Activated CD8-positive, alpha-beta memory T cell treated with anti-CD3 and anti-CD28 coated beads, Interleukin-2, amount 50 U/mL, for 1 hour (primary cell): ENCODE results near the gene FOXJ3.

Experiments used
- DNase-seq: peaks from one replicate; pipeline ENCODE4 v3.0.0-alpha.2; 2020; ENCODE audit errors: extremely low read depth

The FOXJ3 gene

DNA sequence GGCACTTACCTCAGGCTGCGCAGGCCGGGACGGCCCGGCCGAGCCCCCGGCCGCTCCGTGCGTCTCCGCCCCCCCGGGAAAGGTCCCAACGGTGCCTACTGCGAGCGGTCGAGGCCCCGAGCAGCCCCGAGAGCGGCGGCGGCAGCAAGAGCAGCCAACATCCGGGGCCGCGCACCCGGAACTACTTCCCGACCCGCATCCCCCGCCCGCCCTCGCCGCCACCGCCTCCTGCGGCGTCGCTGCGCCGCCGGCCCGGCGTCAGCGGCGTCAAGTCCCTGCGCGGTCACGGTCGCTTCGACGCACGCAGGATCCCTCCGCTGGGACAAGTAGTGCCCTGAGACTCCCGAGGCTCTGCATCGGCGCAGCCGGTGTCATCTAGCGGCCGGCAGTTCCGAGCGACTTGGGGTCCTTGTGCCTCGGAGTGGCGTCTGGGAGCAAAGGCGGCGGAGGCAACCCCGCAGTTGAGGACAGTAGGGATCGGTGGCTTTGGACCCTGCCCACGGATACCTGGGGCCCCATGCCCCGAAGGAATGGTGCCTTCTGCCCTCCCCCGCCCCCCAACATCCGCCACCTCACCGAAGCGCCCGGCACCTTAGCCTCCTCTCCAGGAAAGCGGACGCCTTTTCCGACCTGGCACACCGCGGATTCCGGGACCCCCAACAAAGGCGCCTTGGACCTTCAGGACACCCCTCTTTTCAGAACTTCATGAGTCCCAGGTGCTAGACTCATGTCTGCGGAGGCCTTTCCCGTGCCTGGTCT lies at the start of gene FOXJ3:
Gene FOXJ3 (minus strand): TSS at position 186 of the 759 bp plus-strand sequence. CDS start 24,142 bp downstream, outside the sequence.
- DNase-seq: peak; percentile 74

DNA sequence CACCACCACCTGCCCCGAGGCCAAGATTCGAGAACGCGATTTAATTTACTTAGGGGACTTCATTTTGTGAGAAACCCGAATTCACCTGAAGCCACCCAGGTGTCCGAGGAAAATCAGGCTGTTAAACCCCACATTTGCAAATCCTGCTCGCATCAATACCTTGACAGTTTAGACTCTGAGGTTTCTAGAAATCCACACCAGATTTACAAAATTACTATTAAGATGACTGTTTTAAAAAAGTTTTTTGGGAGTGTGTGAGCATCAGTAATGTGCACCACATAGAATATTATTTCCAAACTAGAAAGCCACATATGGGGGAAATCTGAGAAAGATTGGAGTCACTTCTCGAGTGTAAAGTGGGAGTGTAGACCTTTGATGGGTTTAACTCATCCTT lies 46.2 kb upstream of the FOXJ3 start:
- no peak for DNase-seq

DNA sequence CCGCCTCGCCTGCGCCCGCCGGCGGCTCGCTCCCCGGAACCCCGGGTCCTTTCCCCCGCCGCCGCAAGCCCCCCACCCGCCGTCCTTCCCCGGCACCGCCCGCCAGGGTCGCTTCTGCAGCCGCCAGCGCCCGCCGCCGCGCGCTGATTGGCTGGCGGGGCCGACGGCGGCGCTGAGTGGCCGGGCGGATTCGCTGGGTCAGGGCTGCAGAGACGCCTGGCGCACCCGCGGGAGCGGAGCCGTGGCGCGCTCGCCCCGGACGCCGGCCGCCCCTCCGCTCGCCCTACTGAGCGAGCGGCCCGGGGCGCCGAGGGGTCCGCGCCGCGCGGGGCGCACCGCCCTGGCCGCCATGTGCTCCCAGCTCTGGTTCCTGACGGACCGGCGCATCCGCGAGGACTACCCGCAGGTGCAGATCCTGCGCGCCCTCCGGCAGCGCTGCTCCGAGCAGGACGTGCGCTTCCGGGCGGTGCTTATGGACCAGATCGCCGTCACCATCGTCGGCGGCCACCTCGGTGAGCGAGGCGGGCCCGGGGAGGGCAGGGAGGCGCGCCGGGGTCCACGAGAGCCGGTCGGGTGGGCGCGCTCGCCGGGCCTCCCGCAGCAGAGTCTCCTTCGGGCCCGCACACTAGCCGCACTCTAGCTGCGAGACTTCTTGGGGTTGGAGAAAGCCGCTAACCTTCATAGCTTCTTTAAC lies 45.7 kb upstream of the FOXJ3 start, which contains the start of gene RIMKLA:
Gene RIMKLA (plus strand): TSS at position 207 of the 694 bp plus-strand sequence. CDS start 143 bp downstream, at position 350.
- DNase-seq: no peak

DNA sequence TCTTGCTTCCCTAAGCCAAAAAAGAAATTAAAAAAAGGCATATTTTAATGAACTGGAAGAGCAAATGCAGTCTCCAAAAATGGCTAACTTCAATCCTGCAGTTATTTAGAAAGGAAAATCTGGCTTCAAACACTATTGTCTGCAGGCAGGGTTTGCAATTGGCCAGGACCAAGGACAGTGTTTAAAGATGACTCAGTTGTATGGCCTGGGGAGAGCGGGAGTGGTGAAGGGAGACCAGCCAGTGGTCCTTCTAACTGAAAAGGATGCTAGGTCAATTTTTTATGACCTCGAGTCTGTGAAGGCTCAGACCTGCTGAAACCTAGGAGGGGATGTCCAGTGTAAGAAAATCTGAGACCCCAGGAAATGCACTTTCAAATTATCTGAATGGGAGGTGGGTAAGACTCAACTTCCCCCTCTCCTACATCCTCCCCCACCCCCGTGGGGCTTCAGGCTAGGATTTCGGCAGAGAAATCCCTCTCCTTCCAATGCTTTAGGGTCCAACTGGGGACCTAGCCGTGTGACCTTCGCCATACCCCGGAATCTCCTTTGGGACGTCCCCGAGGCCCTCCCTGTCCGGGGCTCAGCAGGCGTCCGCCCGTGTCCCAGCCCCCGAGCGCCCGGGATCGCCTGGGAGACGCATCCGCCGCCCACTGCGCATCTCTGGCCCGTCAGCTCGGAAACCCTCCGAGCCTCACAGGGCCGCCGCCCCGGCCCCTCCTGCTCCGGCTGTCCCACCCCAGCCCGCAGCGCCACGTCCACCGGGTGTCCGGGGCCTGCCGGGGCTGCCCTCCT lies 45.0 kb upstream of the FOXJ3 start:
- DNase-seq: no peak

DNA sequence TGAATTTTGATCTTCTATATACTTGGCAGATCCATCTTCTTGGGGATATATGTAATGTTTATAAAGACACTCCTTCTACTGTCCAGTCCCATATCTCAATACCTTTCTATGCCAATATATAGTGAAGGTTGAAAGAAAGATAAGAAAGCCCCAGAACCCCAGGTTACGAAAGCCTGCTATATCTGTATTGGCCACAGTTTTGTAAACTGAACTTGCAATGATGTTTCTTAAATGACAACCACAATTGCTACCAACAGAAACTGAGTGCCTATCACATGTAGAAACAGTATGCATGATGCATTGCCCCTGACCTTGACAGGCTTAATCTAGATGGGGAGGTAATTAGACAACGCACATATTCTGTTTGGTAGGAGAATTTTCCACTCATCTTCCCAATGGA lies 37.8 kb upstream of the FOXJ3 start:
- DNase-seq: no peak

DNA sequence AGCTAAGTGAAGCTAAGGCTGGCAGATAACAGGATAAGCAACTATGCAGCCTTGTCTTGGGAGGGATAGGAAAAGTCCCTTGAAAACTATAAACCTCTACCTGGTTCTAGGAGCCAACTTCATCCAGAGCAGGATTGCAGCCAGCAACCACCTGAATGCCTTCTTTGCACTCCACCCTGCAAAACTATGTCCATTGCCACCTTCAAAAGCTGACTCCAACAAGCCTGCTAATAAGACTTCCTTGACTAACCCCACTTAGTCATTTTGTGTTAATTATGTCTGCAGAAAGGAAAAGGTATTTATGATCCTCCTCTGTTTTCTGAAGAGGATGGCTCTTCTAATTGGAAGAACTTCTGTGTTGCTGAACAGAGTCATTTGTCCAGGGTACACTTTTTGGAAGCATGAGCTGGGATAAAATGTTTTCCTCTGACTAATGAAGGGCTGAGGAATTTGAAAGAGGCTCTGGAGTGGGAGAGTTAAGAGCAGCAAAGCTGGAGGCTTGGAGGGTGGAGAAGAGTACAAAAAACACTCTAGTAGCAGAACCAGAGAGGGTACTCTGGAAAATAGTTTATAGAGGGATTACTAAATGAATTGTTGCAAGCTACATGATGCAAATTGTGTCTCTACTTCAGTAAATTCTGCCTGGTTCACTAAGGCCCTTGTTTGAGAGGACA lies 36.0 kb upstream of the FOXJ3 start:
- DNase-seq: no peak

DNA sequence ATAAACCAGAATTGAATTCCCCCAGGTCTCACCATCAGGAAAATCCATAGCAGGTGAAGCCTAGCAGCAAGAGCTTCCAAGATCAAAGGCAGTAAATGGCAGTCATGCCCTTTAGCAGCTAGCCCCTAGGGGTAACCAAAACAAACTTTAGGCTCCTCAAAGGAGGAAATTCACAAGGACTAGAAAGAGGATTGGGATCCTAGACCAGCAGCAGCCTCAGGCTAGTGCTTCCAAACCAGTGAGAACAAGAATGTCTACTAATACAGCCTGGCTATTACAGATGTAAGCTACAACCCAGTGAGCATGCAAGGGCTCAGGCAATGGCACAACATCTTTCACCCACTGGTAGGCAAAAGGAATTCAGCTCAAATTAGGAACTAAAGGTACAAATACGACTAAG lies 34.4 kb upstream of the FOXJ3 start:
- DNase-seq: no peak

DNA sequence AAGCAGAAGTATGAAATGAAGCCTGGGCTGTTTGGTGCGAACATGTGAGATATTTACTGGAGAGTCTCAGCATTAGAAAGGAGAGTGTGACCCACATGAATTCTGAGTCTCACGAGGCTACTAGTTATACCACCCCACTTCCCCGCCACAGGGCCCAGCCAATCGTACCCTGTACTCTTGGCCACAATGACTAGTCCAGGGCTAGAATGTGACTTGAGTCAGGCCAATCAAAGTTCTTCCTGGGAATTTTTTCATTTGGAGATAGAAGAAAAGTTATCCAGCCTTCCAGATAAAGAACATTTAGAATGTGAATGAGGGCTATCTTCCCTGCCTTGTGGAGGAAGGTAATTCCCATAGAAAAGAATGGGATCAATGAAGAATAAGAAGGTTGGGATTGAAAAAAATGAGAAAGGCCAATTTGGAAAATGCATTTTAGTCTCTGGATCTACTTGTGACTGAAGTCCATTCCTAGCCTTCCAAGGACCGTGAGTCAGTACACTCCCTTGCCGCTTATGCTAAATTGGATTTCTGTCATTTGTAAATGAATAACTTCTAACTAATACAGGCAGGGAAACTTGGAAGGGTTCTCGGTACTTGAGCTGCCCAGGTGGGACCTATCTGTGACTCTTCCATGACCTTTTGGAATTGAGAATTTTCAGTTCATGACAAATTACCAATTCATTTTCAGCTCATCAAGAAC lies 33.2 kb upstream of the FOXJ3 start:
- DNase-seq: no peak

DNA sequence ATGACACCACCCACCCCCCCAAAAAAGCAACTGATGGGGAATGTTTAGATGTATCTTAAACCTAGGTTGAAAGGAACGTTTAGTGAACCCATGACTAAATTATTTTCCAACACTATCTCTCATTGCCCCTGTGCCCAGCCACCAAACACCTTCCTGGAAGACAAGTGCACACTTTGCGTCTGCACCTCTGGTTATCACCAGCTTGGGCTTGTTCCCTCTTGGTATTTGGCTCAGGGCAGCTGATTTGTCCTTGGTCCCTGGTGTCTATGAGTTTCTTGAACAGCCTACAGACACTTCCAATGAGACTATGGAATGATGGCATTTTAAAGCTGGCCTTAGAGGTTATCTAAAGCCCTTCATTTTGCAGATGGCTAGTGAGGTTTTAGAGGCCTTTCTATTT lies 30.1 kb upstream of the FOXJ3 start:
- no peak for DNase-seq

DNA sequence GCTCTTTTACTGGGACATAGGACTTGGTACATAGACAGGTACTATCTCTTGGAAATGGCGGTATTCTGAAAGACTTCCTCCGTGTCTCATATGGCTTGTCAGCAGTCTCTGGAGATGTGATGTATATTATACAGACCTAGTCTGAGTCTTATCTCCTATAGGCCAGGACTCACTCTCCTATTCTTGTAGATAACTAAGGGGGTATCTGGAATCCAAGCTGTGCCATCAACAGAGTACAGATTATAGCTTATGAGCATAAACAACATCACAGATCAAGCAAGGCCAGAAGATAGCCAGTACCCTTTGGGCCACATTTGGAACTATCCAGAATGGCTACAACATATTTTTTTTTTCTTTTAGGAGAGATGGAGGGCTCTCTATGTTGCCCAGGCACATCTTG lies 29.5 kb upstream of the FOXJ3 start:
- DNase-seq: no peak

DNA sequence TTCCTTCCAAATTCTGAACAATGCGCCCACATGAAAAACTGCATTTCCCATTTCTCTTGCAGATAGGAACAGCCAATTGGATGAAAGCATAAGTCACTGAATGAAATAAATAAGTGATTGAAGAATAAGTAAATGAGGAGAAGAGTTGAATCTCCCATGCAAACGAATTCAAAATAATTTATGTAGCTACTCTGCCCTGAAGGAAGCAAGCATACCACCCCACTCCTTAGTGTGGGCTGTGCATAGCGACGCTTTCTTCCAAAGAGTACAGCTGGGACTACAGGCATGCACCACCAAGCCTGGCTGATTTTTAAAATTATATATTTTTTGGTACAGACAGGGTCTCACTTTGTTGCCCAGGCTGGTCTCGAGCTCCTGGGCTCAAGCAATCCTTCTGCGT lies 29.1 kb upstream of the FOXJ3 start:
- no peak for DNase-seq

DNA sequence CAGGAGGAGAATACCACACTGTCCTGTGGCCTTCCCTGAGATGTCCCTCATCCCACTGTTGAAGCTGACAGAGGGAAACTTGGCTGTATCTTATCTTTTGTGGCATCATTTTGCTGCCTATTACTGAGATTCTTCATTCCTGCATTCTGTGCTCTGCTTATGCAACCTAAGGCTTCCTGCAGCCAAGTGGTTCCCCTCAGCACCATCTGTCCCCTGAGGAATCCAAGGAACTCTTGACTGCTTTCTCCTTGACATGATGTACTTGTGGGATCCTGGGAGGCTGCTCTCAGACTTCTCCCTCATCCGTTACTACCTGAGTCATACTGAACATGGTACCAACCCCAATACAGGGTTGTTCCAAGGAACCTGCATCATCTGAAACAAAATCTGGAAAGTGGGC lies 24.4 kb upstream of the FOXJ3 start:
- no peak for DNase-seq

DNA sequence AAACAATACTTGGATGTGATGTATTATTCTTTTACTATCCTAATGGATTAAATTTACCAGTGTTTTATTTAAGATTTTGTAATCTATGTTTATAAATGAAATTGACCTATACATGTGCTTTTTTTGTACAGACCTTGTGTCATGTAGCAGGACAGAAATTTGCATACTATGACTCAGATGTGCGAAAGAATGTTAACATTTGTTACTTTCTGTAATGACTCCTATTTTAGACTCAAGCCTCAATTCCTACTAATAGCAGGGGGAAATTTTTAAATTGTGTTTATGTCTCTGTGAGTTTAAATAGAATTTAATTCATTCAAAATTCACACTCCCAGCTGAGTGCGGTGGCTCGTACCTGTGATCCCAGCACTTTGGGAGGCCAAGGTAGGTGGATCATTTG lies 23.8 kb upstream of the FOXJ3 start:
- no peak for DNase-seq

DNA sequence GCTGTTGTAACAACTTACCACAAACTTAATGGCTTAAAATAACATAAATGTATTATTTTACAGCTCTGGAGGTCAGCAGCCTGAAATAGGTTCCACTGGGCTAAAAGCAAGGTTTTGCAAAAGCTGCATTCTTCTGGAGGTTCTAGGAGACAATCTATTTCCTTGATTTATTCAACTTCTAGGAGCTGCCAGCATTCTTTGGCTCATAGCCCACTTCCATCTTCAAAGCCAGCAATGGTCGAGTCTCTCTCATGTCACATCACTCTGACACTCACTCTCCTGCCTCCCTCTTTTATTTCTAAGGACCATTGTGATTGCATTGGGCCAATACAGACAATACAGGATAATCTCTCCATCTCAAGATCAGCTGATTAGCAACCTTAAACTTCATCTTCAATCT lies 15.1 kb upstream of the FOXJ3 start:
- DNase-seq: no peak

DNA sequence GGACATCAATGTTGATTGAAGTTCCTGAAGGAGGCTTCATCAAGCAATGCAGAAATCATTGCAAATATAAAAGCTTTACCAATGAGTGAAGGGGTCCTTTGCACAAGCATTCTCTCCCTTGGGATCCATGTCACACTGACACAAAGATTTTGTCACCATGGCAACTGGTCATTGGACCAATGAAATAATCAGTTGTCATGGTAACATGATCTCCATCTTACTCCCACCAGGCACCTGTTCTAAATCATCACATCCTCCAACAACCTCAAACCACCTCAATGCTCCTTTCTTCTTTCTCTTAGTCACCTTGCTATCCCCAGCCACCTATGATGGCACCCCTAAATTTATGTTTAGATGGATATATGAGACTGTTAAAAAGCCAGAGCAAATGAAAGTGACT lies 13.5 kb upstream of the FOXJ3 start:
- no peak for DNase-seq

DNA sequence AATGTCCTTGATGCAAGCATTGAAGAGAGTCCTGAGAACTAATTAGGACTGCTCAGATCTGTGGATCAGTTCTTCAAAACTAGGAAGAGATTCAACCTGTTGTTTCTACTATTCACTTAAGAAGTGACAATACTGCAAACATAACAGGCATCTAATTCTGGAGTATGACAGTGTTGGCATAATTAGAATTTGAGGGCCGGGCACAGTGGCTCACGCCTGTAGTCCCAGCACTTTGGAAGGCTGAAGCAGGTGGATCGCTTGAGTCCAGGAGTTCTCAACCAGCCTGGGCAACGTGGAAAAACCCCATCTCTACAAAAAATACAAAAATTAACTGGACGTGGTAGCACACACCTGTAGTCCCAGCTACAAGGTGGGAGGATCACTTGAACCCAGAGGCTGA lies 8.0 kb upstream of the FOXJ3 start:
- DNase-seq: no peak

DNA sequence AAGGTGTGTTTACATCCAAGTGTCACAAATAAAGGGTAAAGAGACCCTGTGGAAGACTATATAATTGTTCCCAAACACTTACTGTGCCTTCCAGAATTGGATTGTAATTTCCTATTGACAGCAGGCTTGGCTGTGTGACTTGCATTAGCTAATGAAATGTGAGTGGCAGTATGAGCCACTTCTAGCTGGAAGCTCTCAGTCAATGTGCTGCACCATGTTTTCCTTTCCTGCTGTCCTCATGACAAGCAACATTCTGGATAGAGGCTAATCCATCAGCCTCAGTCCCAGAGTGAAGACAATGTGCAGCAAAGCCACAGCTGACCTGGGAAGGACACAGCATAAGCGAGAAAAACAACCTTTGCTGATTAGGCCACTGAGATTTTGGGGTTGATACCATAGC lies 5.9 kb upstream of the FOXJ3 start:
- no peak for DNase-seq

DNA sequence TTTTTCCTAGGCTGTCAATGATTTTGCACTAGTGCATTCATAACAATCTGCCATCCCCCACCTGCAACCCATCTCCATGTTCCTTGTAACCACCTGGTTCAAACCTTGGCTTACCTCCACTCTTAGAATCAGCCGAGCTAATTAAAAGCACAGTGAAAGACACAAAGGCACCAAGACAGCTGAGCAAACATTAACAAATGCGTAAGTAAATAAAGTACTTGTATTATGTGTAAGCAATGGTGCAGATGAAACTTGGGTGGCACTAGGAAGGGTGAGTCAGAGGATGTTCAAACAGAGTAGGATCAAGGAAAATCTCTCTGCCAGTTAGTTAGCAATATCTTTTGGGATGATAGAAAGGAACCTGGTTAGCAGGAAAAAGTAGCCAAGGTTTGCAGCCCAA lies 5.1 kb upstream of the FOXJ3 start:
- no peak for DNase-seq

DNA sequence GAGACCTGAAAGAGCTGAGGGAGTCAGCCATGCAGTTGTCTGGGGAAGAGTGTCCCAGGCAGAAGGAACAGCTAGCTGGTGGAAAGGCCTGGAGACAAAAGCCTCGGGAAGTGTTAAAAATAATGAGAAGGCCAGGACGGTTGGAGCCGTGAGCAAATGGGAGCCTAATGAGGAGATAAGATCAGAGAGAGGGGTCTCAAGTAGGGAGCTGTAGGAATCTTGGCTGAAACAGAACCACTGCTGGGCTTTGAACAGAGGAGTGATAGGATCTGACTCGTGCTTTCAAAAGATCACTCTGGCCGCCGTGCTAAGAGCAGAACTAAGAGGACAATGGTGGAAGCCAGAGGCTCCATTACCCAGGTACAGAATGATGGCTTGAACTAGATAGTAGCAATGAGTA lies 1.9 kb upstream of the FOXJ3 start:
- DNase-seq: no peak

DNA sequence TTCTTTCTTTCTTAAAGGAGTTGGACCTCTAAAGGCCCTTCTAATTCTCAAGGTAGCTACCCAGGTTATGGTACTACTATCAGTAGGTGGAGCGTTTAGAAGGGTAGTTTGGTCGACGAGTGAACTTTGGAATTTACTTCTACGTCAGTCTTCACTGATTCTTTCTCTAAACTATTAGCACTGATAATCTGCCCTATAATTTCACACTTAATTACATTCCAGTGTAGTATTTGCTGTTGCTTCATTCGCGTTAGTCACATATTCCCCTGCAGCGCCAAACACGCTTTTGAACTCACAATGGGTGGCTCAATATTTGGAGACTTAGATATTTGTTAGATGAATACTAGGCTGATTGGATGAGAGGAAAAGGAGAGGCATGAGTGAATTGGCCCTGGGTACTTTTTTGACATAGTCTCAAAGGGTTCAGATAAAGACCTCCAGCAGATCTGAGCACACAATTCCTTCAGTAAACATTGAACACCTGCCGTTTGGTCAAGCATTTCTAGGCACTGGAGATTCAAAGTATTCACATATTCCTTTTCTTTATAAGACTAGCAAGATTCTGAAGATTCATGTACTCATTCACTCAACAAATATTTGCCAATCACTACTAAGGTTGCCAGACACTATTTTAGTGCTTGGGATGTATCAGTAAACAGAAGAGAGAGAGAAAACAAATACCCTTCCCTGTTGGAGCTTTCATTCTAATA lies 929 bp upstream of the FOXJ3 start:
- DNase-seq: no peak
